Measurements from ENCODE around the gene SMC6.

Gene SMC6

GRCh38 chr2:17615728-17616351 lies 137.8 kb downstream of the SMC6 start:
- no peak for DNase-seq (ENCODE audit: low read depth)

GRCh38 chr2:17615147-17615546 lies 138.5 kb downstream of the SMC6 start:
- DNase-seq (ENCODE audit: low read depth) = no peak

GRCh38 chr2:17614174-17614930 lies 139.3 kb downstream of the SMC6 start:
- no peak for DNase-seq (ENCODE audit: low read depth)
